Spleen (tissue), 7 donors: ENCODE results near the gene TPD52L2.

Experiments used
- POLR2A ChIP-seq, 3 donors: fragments of 450-650 bp; IDR thresholded peaks; one replicate each; pipeline ENCODE4 v1.5.1; 2017; ENCODE audit warnings: antibody characterized with exemption in 3 of 3, mild to moderate bottlenecking in 1 of 3
- POLR2AphosphoS5 ChIP-seq, 3 donors: sonication (generic); formaldehyde crosslinking; IDR thresholded peaks; one replicate each; pipeline ENCODE4 v1.5.1; 2017; ENCODE audit warnings: antibody characterized with exemption in 3 of 3
- TF ChIP-seq, protein P1 (sequence below), 11 experiments: fragments of 200-600 bp in 7 of 11; fragments of 450-650 bp in 4 of 11; sonication (generic) in 4 of 11; IDR thresholded peaks in 8 of 11; conservative IDR thresholded peaks in 3 of 11; 1 replicate in 7 of 11; 2 replicates in 4 of 11; pipeline versions ENCODE4 v1.4.0 to v1.8.0; 2016 to 2021; ENCODE audit warnings: antibody characterized with exemption in 11 of 11, inconsistent platforms in 4 of 11, mild to moderate bottlenecking in 1 of 11
- donor health status: DM: no; HTN: no; CAD: no; lungs with moderate emphysema.
- donor health status: DM: no; HTN: no; CAD: no.
- donor health status: DM: no; HTN: no; CAD: no.

GRCh38 chr20:63900413-63900812 is 35.3 kb downstream of the TPD52L2 start:
- no peak for TF ChIP-seq POLR2AphosphoS5 (IDR thresholded peaks at IDR 0.05)
- TF ChIP-seq, protein P1, sequence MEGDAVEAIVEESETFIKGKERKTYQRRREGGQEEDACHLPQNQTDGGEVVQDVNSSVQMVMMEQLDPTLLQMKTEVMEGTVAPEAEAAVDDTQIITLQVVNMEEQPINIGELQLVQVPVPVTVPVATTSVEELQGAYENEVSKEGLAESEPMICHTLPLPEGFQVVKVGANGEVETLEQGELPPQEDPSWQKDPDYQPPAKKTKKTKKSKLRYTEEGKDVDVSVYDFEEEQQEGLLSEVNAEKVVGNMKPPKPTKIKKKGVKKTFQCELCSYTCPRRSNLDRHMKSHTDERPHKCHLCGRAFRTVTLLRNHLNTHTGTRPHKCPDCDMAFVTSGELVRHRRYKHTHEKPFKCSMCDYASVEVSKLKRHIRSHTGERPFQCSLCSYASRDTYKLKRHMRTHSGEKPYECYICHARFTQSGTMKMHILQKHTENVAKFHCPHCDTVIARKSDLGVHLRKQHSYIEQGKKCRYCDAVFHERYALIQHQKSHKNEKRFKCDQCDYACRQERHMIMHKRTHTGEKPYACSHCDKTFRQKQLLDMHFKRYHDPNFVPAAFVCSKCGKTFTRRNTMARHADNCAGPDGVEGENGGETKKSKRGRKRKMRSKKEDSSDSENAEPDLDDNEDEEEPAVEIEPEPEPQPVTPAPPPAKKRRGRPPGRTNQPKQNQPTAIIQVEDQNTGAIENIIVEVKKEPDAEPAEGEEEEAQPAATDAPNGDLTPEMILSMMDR (IDR thresholded peaks at IDR 0.05 in 8 of 11, conservative IDR thresholded peaks at IDR 0.05 in 3 of 11), result no peak
- no peak for TF ChIP-seq POLR2A (IDR thresholded peaks at IDR 0.05)
